Liver (tissue), 3 donors: ENCODE data around the gene PPOX.

ENCODE experiments used
- RAD21 ChIP-seq, 2 donors: IDR thresholded peaks; 2 replicates each; pipeline ENCODE4 v1.6.1; 2016; ENCODE audit warnings: antibody characterized with exemption in 2 of 2, mild to moderate bottlenecking in 2 of 2
- TF ChIP-seq, protein P1 (sequence below): fragments of 150-350 bp; IDR thresholded peaks from 2 replicates; pipeline ENCODE4 v1.5.1; 2017; ENCODE audit warnings: improper control_type of control experiment, low read depth, low read length; ENCODE audit not compliant: missing input control
- TF ChIP-seq, protein P2 (sequence below): IDR thresholded peaks from 2 replicates; pipeline ENCODE4 v1.6.1; 2016; ENCODE audit warnings: antibody characterized with exemption
- donor health status: healthy.
- donor health status: healthy.

DNA sequence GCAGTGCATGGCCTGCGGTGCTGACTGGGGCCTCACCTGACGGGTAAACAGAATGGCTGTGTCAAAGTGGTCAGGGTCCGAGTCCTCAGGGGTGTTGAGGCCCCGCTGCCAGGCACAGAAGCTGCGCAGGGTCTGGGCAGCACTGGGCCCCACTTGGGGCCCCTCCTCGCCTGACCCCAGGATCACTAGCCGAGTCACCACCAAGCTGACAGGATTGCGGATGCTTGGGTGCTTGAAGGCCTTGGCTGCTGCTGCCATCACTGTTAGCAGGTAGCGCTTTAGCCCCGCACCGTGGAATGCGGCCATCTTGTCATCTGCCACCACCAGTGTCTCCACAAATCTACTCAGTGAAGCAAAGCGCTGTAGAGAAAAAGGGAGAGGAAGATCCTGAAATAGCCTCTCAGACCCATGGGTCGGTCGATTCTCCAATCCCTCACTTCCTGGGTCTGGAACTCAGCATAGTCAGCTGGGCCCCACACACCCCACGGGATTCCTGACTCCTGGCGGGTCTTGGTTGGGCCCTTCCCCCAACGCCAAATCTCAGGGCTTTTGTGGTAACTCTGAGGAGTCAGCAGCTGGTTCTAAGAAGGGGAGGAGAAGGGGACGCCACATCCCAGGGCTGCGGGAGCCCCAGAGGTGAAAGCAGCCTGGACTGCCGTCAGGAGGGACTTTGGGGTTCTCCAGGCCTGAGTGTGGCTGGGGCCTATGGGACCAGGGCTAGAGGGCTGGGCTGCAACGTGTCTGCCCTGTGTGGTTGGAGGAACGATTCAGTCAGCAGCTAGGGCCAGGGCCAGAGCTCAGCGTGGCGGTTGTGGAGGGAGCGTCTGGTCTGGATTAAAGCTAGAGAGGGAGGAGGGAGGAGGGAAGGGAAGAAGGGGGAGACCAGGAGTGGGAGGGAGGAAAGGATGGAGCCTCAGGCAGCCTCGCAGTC is 30.6 kb downstream of the PPOX start:
- TF ChIP-seq, protein P1, sequence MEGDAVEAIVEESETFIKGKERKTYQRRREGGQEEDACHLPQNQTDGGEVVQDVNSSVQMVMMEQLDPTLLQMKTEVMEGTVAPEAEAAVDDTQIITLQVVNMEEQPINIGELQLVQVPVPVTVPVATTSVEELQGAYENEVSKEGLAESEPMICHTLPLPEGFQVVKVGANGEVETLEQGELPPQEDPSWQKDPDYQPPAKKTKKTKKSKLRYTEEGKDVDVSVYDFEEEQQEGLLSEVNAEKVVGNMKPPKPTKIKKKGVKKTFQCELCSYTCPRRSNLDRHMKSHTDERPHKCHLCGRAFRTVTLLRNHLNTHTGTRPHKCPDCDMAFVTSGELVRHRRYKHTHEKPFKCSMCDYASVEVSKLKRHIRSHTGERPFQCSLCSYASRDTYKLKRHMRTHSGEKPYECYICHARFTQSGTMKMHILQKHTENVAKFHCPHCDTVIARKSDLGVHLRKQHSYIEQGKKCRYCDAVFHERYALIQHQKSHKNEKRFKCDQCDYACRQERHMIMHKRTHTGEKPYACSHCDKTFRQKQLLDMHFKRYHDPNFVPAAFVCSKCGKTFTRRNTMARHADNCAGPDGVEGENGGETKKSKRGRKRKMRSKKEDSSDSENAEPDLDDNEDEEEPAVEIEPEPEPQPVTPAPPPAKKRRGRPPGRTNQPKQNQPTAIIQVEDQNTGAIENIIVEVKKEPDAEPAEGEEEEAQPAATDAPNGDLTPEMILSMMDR = no peak
- no peak for TF ChIP-seq RAD21 (IDR thresholded peaks at IDR 0.05)
- TF ChIP-seq, protein P2, sequence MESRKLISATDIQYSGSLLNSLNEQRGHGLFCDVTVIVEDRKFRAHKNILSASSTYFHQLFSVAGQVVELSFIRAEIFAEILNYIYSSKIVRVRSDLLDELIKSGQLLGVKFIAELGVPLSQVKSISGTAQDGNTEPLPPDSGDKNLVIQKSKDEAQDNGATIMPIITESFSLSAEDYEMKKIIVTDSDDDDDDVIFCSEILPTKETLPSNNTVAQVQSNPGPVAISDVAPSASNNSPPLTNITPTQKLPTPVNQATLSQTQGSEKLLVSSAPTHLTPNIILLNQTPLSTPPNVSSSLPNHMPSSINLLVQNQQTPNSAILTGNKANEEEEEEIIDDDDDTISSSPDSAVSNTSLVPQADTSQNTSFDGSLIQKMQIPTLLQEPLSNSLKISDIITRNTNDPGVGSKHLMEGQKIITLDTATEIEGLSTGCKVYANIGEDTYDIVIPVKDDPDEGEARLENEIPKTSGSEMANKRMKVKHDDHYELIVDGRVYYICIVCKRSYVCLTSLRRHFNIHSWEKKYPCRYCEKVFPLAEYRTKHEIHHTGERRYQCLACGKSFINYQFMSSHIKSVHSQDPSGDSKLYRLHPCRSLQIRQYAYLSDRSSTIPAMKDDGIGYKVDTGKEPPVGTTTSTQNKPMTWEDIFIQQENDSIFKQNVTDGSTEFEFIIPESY = no peak
